Activated T-helper 1 cell treated with anti-CD3 and anti-CD28 coated beads, Interleukin-2, amount 50 U/mL, for 16 hours (primary cell): ENCODE results near the gene TTLL11.

ENCODE experiments used
- DNase-seq, 2 donors: peaks; one replicate each; pipeline ENCODE4 v3.0.0-alpha.2; 2020; ENCODE audit warnings: low read depth in 1 of 2, low spot score in 1 of 2

TTLL11 gene

GRCh38 chr9:121836366-121836885, 256.7 kb downstream of the TTLL11 start:
- DNase-seq, result no peak

GRCh38 chr9:121835587-121836365, 257.3 kb downstream of the TTLL11 start:
- DNase-seq, result no peak

GRCh38 chr9:121833061-121833460, 260.0 kb downstream of the TTLL11 start:
- no peak for DNase-seq

GRCh38 chr9:121831869-121832268, 261.2 kb downstream of the TTLL11 start:
- DNase-seq, result no peak

- no peak for DNase-seq
Measured at GRCh38 chr9:121830441-121831140, 262.5 kb downstream of the TTLL11 start.

- no peak for DNase-seq
Measured at GRCh38 chr9:121827251-121827967, 265.7 kb downstream of the TTLL11 start.

- DNase-seq, result no peak
Measured at GRCh38 chr9:121826711-121827110, 266.4 kb downstream of the TTLL11 start.

GRCh38 chr9:121825031-121825691, 267.9 kb downstream of the TTLL11 start:
- no peak for DNase-seq

GRCh38 chr9:121824651-121825030, 268.5 kb downstream of the TTLL11 start:
- DNase-seq, result no peak

GRCh38 chr9:121823451-121824169, 269.5 kb downstream of the TTLL11 start:
- DNase-seq, result no peak

GRCh38 chr9:121822093-121823085, 270.7 kb downstream of the TTLL11 start:
- no peak for DNase-seq

- DNase-seq, result no peak
Measured at GRCh38 chr9:121821326-121821725, 271.8 kb downstream of the TTLL11 start.

GRCh38 chr9:121820286-121821005, 272.7 kb downstream of the TTLL11 start:
- DNase-seq, result no peak

- DNase-seq, result no peak
Measured at GRCh38 chr9:121819428-121820231, 273.5 kb downstream of the TTLL11 start.

GRCh38 chr9:121818841-121819427, 274.2 kb downstream of the TTLL11 start:
- DNase-seq, result no peak

- DNase-seq, result no peak
Measured at GRCh38 chr9:121818016-121818661, 275.0 kb downstream of the TTLL11 start.

GRCh38 chr9:121817476-121817875, 275.6 kb downstream of the TTLL11 start:
- no peak for DNase-seq
